Urothelium cell line (cell line): ENCODE measurements around the gene MGAT4A.

Experiments
- DNase-seq: peaks from one replicate; pipeline ENCODE4 v3.0.0; 2011; ENCODE audit warnings: low spot score, mixed read lengths
- FAIRE-seq: peaks from 2 replicates; lab custom pipeline; 2011; peaks lifted over from hg19 to GRCh38; lab: Jason Lieb, UNC

The MGAT4A gene

DNA sequence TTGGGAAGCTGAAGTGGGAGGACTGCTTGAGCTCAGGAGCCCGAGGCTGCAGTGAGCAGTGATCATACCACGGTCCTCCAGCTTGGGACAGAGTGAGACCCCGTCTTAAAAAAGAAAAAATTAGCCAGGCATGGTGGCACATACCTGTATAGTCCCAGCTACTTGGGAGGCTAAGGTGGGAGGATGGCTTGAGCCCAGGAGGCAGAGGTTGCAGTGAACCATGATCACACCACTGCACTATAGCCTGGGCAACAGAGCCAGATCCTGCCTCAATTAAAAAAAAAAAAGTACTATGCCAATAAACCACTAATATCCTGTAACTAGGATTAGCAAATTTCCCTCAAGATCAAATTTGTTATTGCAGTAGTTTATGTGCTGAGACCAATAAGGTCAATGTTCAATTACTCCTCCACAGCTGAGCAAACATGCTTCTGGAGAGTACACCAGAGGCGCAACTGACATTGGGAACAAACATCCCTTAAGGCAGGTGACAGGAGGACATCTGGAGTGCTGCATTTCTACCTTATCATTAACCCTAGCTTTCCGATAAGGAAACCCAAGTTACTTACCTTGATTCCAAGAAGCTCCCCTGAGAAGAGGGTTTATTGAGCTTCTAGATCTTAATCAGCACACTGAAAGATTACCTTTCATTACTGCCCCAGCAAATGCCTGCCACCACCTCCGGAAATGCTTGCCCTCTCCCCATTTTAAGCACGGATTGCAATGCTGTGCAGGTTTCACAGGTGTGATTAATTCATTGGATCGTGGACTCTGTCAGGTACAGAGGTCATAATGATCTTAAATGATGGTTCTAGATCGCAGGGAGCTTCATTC lies 26.2 kb downstream of the MGAT4A start:
- FAIRE-seq: no peak
- no peak for DNase-seq

GRCh38 chr2:98703738-98704137 lies 27.2 kb downstream of the MGAT4A start:
- no peak for FAIRE-seq
- no peak for DNase-seq

DNA sequence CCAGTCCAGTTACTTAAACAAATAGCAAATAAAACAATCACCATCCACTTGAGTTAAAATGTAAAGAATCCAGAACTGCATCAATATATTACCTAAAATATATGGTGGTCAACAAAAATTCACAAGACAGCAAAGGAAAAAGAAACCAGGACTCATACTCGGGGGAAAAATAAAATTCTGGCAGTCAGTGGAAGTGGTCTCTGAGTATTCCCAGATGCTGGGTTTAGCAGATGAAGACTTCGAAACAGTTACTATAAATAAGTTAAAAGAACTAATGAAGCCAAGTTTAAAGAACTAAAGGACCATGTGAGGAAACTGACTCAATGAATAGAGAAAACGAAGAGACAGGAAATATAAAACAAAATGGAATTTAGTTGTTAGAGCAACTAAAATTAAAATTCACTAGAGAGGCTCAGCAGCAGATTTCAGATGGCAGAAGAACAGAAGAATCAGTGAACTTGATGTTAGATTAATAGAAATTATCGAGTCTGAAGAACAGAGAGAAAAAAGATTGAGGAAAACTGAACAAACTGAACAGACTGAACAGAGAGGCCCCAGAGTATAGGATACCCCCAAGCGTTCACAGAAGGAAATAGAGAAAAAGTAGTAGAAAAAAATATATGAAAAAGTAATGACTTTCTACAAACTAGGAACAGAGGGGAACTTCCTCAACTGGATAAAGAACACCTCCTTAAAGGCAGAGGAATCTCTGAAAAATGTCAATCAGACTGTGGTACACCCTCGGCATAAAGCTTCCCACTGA lies 27.9 kb downstream of the MGAT4A start:
- DNase-seq (no peak), FAIRE-seq (no peak)

- FAIRE-seq (no peak), DNase-seq (no peak)
Observed at GRCh38 chr2:98702127-98702802, 28.7 kb downstream of the MGAT4A start.

DNA sequence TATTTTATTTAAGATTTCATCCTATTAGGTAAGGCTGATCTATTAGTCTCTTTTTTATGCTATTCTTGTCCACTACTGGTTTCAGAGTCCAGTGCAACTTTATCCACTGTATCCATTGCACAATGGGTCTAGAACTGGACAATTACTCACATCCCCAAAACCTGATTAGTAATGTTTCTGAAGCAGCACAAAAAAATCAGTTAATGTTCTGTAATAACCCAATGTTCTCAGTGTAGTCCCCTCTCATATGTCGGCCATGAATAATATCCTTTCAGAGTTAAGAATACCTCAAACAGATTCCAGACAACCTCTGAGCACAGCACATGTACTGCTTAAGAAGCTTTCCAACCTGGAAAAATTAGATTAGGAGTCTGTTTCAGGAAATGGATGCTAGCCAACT lies 29.7 kb downstream of the MGAT4A start:
- FAIRE-seq (no peak), DNase-seq (no peak)

GRCh38 chr2:98698896-98699295 lies 32.0 kb downstream of the MGAT4A start:
- DNase-seq: no peak
- FAIRE-seq: no peak

DNA sequence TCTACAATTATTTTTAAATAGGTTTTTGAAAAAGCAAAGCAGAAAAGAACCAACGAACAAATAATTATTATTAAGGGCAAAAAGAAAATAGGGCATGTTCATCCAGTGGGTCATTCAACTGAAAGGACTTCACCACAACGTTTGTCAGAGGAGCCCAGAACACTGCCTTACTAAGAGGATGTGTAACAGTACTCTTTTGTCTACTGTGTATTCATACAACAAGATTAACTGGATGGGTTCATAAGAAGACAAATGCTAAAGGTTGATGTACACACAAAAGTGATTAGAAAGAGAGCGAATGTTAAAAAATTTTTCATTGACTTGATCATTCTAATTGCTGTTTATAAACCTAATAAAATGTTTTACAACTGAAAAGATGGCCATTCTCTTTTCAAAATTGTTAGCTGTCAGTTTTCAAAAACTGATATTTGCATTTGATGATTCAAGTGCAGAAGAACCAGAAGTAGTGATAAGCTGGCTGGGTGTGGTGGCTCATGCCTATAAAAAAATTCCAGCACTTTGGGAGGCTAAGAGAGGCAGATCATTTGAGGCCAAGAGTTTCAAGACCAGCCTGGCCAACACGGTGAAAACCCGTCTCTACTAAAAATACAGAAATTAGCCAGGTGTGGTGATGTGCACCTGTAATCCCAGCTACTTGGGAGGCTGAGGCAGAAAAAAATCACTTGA lies 33.1 kb downstream of the MGAT4A start:
- FAIRE-seq: no peak
- DNase-seq: no peak

DNA sequence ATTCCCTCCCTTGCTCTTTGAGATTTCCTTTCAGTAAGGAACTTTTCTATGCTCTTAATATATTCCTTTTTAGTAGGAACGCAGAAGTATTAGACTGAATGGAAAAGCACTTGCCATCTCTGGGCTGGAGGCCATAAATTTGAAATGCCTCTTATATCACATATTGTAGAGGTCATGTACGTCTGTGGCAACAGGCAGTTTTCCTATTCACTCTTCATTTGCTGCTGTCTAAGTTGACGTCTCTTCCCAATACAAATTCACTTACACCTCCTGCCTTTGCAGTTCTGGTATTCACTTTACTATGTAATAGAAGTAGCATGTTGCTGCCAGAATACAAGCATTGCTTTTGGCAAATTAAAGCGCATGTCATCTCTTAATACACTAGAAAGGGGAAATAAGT lies 34.7 kb downstream of the MGAT4A start:
- DNase-seq (no peak), FAIRE-seq (no peak)

DNA sequence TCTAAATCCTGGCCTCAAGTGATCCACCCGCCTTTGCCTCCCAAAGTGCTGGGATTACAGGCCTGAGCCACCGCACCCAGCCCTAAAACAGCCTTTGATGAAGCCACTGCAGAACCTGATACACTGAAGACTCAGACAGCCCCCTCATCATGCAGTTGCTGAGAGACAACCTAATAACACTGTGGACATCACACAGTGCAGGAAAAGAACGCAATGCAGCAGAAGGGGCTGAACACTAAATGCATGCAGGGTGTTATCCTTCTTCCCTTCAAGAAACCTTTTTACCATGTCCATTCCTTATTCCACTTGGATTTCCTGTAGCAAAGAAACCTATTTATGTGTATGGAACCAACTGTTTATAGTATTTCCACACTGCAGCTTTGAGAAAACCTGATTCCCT lies 35.7 kb downstream of the MGAT4A start:
- no peak for DNase-seq
- FAIRE-seq: no peak

- DNase-seq (no peak), FAIRE-seq (no peak)
Observed at GRCh38 chr2:98693477-98693876, 37.5 kb downstream of the MGAT4A start.

GRCh38 chr2:98692090-98693054 lies 38.6 kb downstream of the MGAT4A start:
- FAIRE-seq (peak; percentile 32), DNase-seq (no peak)

DNA sequence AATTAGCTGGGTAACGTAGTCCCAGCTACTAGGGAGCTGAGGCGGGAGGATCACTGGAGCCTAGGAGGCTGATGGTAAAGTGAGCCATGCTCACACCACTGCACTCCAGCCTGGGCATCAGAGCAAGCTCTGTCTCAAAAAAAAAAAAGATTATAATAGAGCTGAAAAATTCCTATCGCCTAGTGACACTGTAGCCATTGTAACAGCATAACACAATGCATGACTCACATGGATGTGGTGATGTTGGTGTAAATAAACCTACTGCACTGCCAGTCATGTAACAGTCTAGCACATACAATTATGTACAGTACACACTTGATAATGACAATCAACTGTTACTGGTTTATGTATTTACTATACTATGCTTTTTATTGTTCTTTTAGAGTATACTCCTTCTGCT lies 39.6 kb downstream of the MGAT4A start:
- peak; percentile 82 for FAIRE-seq

DNA sequence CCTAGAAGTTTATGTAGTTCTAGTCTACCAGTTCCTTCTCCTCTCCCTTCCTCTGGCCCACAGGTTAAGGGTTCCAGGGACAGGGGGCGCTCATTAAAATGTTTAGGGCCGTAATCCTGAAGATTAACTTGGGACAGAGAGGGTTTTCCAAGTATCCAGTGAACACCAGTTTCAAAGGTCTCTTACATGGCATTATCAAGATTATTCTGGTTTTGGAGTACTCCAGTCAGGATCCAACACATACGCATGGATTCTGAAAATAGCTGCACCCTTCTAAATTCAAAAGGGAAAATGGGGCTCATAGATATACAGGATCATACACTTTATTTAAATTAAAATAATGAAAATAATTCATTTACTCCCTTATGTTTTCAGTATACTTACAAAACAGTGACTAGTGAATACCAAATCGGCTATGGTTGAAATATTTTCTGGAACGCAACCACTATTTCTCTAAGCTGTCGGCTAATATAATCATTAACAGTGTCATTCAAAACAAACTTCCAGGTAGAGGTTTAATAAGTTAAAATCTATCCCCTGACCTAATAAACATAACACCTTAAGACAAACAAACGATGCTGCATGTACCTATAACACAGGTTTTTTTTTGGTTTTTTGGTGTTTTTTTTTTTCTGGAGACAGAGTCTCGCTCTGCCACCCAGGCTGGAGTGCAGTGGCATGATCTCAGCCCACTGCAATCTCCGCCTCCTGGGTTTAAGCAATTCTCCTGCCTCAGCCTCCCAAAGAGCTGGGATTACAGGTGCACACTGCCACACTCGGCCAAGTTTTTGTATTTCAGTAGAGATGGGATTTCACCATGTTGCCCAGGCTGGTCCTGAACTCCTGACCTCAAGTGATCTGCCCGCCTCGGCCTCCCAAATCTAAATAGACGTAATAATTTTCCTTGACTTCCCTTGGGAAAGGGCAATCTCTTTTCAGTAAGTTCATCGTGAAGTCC lies 44.7 kb downstream of the MGAT4A start:
- no peak for DNase-seq
- no peak for FAIRE-seq

More for the DNA sequence above, 39.6 kb downstream of the MGAT4A start:
- peak; percentile 27 for DNase-seq

DNA sequence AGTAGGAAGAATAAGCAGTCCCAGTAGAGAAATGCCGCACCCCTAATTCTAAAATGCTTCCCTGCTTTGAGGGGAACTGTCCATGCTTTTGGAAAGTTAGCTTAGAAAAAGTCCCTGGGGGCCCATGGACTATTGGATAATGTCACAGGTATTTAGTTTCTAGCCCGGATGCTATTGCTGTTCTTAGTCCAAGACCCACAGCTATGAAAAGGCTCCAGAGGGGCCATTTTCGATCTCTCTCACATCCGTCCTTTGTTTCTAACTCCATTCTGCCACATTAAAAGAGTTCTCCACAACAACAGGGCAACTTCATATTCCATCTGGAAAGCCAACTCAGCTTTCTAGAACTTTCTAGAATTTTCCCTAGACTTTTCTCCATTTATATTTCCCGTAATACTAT lies 47.2 kb downstream of the MGAT4A start:
- FAIRE-seq: no peak
- DNase-seq: no peak

DNA sequence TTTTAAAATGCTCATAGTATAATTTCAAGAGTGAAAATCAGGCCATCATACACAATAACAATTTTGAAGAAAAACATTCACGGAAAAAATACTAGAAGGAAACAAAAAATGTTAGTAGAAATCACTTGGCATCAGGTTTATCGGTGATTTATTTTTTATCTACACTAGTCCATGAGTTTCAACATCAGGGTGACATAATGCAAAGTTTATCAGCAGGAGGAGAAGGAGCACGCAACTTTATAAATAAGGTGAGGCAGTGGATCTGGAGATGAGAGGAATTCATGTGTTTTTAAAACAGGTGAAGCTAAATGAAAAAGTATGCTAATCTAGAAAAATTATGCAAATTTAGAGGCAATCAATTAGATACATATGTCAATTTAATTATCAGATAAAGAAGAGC lies 54.2 kb downstream of the MGAT4A start:
- DNase-seq: no peak
- FAIRE-seq: no peak

DNA sequence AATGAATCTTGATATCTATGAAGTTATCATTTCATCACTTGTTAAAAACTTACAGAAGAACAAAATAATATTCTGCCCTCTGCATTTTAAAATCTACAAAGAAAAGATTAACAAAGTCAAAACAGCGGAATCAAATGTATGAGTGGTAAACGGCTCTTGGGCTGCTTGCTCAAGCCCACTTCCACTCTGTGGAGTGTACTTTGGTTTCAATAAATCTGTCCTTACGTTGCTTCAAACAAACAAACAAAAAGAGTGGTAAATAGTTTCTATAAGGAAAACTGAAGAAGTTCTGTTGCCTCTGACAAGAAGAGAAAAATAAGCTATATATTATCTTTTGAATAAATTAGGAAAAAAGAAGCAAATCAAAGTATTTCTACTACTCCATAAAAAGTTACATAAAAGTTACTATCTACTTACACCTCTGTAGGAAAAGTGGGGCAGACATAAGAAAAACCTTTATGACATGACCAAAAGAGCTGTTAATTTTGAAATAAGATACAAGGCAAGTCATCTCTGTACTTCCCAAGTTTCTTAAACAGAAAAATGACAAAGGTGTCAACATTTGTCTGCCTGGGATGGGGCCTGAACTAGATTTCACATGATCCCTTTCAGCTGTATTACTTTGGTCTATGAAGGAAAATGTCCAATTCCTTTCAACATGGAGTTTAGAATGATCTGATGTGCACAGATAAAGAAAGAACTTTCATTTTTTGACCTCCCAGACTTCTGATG lies 56.5 kb downstream of the MGAT4A start:
- FAIRE-seq: no peak
- DNase-seq: no peak

- peak; percentile 8 for DNase-seq
- no peak for FAIRE-seq
Observed at GRCh38 chr2:98669675-98670074, 61.3 kb downstream of the MGAT4A start.

DNA sequence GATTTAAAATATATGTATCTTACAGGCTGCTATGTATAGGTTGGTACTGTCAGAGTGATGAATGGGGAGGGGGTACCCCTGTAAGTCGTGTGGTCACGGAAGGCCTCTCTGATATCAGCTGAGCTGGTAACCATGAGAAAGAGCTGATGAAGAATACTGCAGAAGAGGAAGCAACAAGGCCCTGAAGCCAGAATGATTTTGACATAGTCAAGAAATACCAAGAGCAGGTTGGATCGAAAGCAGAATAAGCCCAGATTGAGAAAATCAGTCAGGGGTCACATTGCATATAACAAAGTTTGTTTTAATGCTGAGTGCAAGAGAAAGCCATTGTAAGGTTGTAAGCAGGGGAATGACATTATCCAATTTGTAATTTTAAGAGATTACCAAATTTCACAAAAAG lies 65.3 kb downstream of the MGAT4A start:
- no peak for FAIRE-seq
- no peak for DNase-seq
